RWPE1 (cell line): ENCODE data around the gene BSPRY.
A peak's percentile ranks its signal among the peaks of the same experiment; 100 is the strongest.

Experiments
- CTCF ChIA-PET: fragments of 350-600 bp; sonication (Branson Sonifier 250); formaldehyde crosslinking; extraction: SDS; loops from one replicate; lab custom pipeline; 2021; lab: Yijun Ruan, JAX
- POLR2A ChIA-PET: fragments of 400-600 bp; formaldehyde crosslinking; extraction: SDS; loops from one replicate; lab custom pipeline; 2020; ENCODE audit warnings: antibody characterized with exemption; ENCODE audit not compliant: low non-redundant PET; lab: Yijun Ruan, JAX
- DNase-seq: peaks from one replicate; pipeline ENCODE4 v3.0.0; 2012; ENCODE audit warnings: low spot score
- H3K27ac ChIP-seq: fragments of 450-650 bp; 2 replicates; pipeline ENCODE4 v1.5.1; 2017
- CTCF ChIP-seq: fragments of 450-650 bp; conservative IDR thresholded peaks from 2 replicates; pipeline ENCODE4 v1.5.1; 2017; ENCODE audit warnings: low read depth, mild to moderate bottlenecking

Gene BSPRY

GRCh38 chr9:113331780-113332179, 17.6 kb upstream of the BSPRY start:
- no peak overlapping the region for H3K27ac ChIP-seq
- POLR2A ChIA-PET: no interaction called here
- DNase-seq: no peak
- no peak for TF ChIP-seq CTCF
- CTCF ChIA-PET: no interaction called here

GRCh38 chr9:113337714-113338113, 11.6 kb upstream of the BSPRY start:
- CTCF ChIA-PET: interaction anchor here (0.6 kb wide), 1 partner anchor 41 kb away, joined by 5 read pairs; no protein-coding TSS in a partner anchor
- DNase-seq: no peak
- TF ChIP-seq CTCF: no peak
- POLR2A ChIA-PET: no interaction called here
- no peak overlapping the region for H3K27ac ChIP-seq

DNA sequence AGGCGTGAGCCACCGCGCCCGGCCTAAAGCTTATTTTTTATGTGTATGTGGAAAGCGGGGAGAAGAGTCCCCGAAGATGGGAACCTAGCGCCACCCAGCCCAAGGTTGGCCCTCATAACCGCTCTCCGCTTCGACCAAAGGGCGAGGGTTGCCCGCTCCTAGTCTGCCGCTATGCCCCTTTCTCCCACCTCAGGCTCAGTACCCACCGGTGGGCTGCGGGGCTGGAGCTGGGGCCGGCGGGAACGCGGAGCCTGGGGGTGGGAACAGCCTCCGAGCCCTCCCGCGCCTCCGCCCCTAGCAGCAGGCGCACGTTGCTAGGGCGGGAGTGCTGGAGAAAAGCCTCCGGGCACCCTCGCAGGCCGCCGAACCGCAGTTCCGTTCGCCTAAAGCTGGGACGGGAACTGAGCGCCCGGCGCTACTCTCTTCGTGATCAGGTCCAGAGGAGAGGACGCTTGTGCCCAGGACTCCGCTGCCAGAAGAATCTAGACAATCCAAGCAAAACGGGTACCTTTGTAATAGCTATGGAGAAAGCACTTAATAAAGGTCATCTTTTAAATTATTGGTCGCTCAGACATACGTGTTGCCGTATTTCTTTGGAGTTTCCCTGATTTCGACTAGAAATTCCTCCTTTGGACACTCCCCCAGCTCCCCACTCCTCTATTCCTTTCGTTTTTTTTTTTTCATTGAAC, 9.2 kb upstream of the BSPRY start, which contains the start of gene WDR31:
Gene WDR31 (minus strand): TSS at position 265 of the 689 bp plus-strand sequence. CDS start 8,253 bp downstream, outside the sequence.
- DNase-seq: peak; percentile 97
- ChIA-PET CTCF (interaction anchor here (0.6 to 1.4 kb wide), 4 partner anchors 10 to 61 kb away, joined by 3 to 4 read pairs (median 3); partner anchors contain the start of genes ALAD and BSPRY), POLR2A (interaction anchor here (0.6 to 1.7 kb wide), 6 partner anchors 13 to 1034 kb away, joined by 3 to 11 read pairs (median 3); partner anchors contain the start of genes C9orf43, CDC26 and POLE3)
- no peak for TF ChIP-seq CTCF
- H3K27ac ChIP-seq: peak within 1 kb of the TSS; percentile 75

- TF ChIP-seq CTCF: no peak
- ChIA-PET CTCF (interaction anchor here (0.5 to 0.8 kb wide), 5 partner anchors 36 to 314 kb away, joined by 3 to 4 read pairs (median 3); partner anchors contain the start of gene ALAD), POLR2A (no interaction called here)
- no peak overlapping the region for H3K27ac ChIP-seq
- peak; percentile 93 for DNase-seq
Observed at GRCh38 chr9:113341712-113342410, 7.5 kb upstream of the BSPRY start.

DNA sequence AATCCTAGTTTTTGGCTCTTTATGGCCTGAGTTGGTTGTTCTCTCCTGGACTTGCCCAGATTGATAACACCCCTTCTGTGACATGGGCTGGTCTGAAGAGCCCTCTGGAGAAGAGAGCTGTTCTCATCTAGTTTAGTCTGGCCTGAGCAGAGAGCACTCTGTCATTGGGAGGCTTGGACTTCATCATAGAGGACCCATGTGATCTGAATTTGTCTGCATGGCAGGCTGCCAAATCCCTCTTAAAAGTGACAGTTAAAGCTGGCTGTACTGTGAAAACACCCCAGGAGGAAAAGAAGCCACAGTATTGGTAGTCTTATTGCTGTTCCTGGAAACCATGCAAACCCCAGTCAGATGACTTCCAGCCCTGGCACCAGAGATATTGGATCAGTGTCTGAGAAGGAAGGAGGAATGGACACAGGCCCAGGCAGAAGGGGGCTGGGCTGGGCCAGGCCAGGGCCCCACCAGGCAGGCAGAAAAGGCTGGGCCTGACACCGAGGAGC, 5.6 kb upstream of the BSPRY start:
- ChIA-PET CTCF (no interaction called here), POLR2A (interaction anchor here (0.6 kb wide), 1 partner anchor 88 kb away, joined by 3 read pairs; no protein-coding TSS in a partner anchor)
- no peak for DNase-seq
- no peak overlapping the region for H3K27ac ChIP-seq
- no peak for TF ChIP-seq CTCF

GRCh38 chr9:113345190-113345589, 4.2 kb upstream of the BSPRY start:
- POLR2A ChIA-PET: no interaction called here
- no peak for DNase-seq
- CTCF ChIA-PET: interaction anchor here (0.7 to 1.1 kb wide), 2 partner anchors 30 to 101 kb away, joined by 3 read pairs; no protein-coding TSS in a partner anchor

More at GRCh38 chr9:113345190-113345589, 4.2 kb upstream of the BSPRY start:
- no peak for TF ChIP-seq CTCF
- no peak overlapping the region for H3K27ac ChIP-seq
